Transverse colon (tissue), 4 donors: ENCODE measurements around the gene SDR9C7. TPM values are rescaled to one million over a fixed set of nuclear protein-coding genes. Genes with fewer than 3 reads are reported as not detected.
"Not testable (repeated sequence)": the region's sequence is repeated elsewhere in the genome, so short reads cannot be mapped to it uniquely, and the experiment has no call there.

Experiments
- DNase-seq: peaks from one replicate; pipeline ENCODE4 v3.0.0-alpha.2; 2019
- H3K27ac ChIP-seq, 4 donors: fragments of 200-600 bp; sonication (generic); 2 replicates each; pipeline ENCODE4 v1.5.1; 2016 to 2018; ENCODE audit warnings: inconsistent platforms in 4 of 4
- H3K27me3 ChIP-seq: fragments of 200-600 bp; sonication (generic); 2 replicates; pipeline ENCODE4 v1.5.1; 2017; ENCODE audit warnings: inconsistent platforms
- H3K36me3 ChIP-seq, 4 donors: fragments of 200-600 bp; sonication (generic); 2 replicates each; pipeline ENCODE4 v1.5.1; 2017 to 2019; ENCODE audit warnings: inconsistent platforms in 4 of 4
- H3K4me1 ChIP-seq, 4 donors: fragments of 200-600 bp; sonication (generic); 2 replicates each; pipeline ENCODE4 v1.5.1; 2017 to 2020; ENCODE audit warnings: inconsistent platforms in 4 of 4
- H3K4me3 ChIP-seq, 4 donors: fragments of 200-600 bp; sonication (generic); 1 replicate in 1 of 4; 2 replicates in 3 of 4; pipeline versions ENCODE4 v1.5.1 to v1.6.1; 2017 to 2019; ENCODE audit warnings: inconsistent platforms in 4 of 4
- H3K9me3 ChIP-seq, 2 donors: fragments of 200-600 bp; sonication (generic); 2 replicates each; pipeline ENCODE4 v1.5.1; 2017 to 2019; ENCODE audit warnings: inconsistent platforms in 2 of 2
- EP300 ChIP-seq: sonication (generic); formaldehyde crosslinking; IDR thresholded peaks from one replicate; pipeline ENCODE4 v1.6.1; 2017; ENCODE audit warnings: antibody characterized with exemption, low read depth
- POLR2A ChIP-seq: fragments of 450-650 bp; IDR thresholded peaks from one replicate; pipeline ENCODE4 v1.6.1; 2016; ENCODE audit warnings: antibody characterized with exemption, mild to moderate bottlenecking, moderate library complexity
- POLR2AphosphoS5 ChIP-seq, 3 donors: sonication (generic); formaldehyde crosslinking; IDR thresholded peaks; one replicate each; pipeline ENCODE4 v1.6.1; 2016; ENCODE audit warnings: antibody characterized with exemption in 3 of 3
- WGBS, 2 donors: methylation state at CpG; one replicate each; pipeline ENCODE4 v1.1.5; 2018; ENCODE audit warnings: low coverage in 1 of 2; 5-methylcytosine and 5-hydroxymethylcytosine counted together
- in situ Hi-C, 4 donors: fragments of 200-750 bp; cut with MboI; loops; one replicate each; pipeline versions ENCODE4 v1.15.0 to v1.15.1; 2017; ENCODE audit warnings: low sequenced_read_pairs in 3 of 4, low pct_ligation_motif_present in 1 of 4, low pct_unique_long_range_greater_than_20kb in 1 of 4
- intact Hi-C: fragments of 100-400 bp; cut with DNase I; formaldehyde crosslinking; loops from one replicate; pipeline ENCODE4 v1.15.1; 2023; ENCODE audit warnings: low total_unique reads
- total RNA-seq, 4 donors: library from RNA; depleted of rRNA; stranded (reverse); fragments of >200 nt; gene quantifications; one replicate each; pipeline ENCODE4 v1.1.0, GENCODE V29; 2016
- TF ChIP-seq, protein P1 (sequence below), 5 experiments: fragments of 200-600 bp in 3 of 5; fragments of 450-650 bp in 2 of 5; sonication (generic) in 3 of 5; IDR thresholded peaks; 1 replicate in 2 of 5; 2 replicates in 3 of 5; pipeline ENCODE4 v1.5.1; 2016 to 2017; ENCODE audit warnings: antibody characterized with exemption in 5 of 5, inconsistent platforms in 3 of 5, mild to moderate bottlenecking in 2 of 5, moderate library complexity in 1 of 5

SDR9C7 gene
- total RNA-seq, 4 donors from 2014 or later: not detected

DNA sequence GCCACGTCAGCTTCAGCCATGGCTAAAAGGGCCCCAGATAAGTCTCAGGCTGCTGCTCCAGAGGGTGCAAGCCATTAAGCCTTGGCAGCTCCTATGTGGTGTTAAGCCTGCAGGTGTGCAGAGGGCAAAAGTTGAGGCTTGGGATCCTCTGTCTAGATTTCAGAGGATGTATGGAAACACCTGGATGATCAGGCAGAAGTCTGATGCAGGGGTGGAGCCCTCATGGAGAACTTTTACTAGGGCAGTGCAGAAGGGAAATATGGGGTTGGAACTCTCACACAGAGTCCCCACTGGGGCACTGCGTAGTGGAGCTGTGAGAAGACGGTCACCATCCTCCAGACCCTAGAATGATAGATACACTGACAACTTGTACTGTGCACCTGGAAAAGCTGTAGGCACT is 47.9 kb downstream of the SDR9C7 start:
- Histone ChIP-seq H3K27ac (no peak overlapping the region), H3K4me3 (no peak overlapping the region), H3K9me3 (peaks cover 4 to 6% of the 10 kb centered on the region in 2 donors), H3K27me3 (peaks cover 8% of the 10 kb centered on the region), H3K36me3 (no peaks in the 10 kb centered on the region), H3K4me1 (no peaks in the 10 kb centered on the region)
- in situ Hi-C loops (no loop called here), intact Hi-C loops (no loop called here)
- TF ChIP-seq POLR2A (no peak), POLR2AphosphoS5 (IDR thresholded peaks at IDR 0.05) (no peak)
- TF ChIP-seq, protein P1, sequence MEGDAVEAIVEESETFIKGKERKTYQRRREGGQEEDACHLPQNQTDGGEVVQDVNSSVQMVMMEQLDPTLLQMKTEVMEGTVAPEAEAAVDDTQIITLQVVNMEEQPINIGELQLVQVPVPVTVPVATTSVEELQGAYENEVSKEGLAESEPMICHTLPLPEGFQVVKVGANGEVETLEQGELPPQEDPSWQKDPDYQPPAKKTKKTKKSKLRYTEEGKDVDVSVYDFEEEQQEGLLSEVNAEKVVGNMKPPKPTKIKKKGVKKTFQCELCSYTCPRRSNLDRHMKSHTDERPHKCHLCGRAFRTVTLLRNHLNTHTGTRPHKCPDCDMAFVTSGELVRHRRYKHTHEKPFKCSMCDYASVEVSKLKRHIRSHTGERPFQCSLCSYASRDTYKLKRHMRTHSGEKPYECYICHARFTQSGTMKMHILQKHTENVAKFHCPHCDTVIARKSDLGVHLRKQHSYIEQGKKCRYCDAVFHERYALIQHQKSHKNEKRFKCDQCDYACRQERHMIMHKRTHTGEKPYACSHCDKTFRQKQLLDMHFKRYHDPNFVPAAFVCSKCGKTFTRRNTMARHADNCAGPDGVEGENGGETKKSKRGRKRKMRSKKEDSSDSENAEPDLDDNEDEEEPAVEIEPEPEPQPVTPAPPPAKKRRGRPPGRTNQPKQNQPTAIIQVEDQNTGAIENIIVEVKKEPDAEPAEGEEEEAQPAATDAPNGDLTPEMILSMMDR (IDR thresholded peaks at IDR 0.05): no peak
- no peak for DNase-seq
- WGBS, 2 donors: 37 to 50% methylated on average over 2 to 3 of the region's 3 CpGs

DNA sequence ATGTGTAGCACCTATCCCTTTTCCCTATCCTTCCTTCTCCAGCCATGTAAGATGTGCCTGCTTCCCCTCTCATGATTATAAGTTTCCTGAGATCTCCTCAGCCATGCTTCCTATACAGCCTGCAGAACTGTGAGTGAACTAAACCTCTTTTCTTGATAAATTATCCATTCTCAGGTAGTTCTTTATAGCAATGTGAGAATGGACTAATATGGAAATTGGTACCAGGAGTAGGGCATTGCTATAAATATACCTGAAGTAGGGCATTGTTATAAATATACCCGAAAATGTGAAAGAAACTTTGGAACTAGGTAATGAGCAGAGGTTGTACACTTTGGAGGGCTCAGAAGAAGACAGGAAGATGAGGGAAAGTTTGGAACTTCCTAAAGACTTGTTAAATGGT is 48.9 kb downstream of the SDR9C7 start:
- 77 to 100% methylated on average over 1 of the region's 1 CpG for WGBS, 2 donors
- Histone ChIP-seq H3K9me3 (peaks cover 4 to 6% of the 10 kb centered on the region in 2 donors), H3K4me3 (no peak overlapping the region), H3K27ac (no peak overlapping the region), H3K36me3 (no peaks in the 10 kb centered on the region), H3K4me1 (no peaks in the 10 kb centered on the region), H3K27me3 (peaks cover 5% of the 10 kb centered on the region)
- intact Hi-C loops (no loop called here), in situ Hi-C loops (no loop called here)
- TF ChIP-seq, protein P1 (IDR thresholded peaks at IDR 0.05): no peak
- no peak for TF ChIP-seq POLR2A
- no peak for TF ChIP-seq EP300
- TF ChIP-seq POLR2AphosphoS5 (IDR thresholded peaks at IDR 0.05): no peak
- no peak for DNase-seq

DNA sequence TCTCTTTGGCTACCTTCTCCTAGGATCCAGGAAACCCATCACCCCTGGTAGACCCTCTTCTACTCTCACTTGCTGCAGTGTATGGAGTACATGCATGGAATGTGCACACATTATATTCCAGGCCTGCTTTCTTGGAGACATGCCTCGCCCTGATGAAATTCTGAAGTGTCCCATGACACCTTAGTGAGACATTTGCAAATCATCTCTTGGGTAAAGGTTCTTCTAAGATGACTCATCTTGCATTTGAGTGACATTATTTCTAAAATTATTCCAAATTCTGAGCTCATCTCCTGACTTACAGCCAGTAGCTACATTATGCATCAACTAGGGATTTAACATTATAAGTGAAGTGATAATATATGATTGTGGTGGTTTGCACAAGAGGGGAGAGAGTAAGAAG is 49.8 kb downstream of the SDR9C7 start:
- intact Hi-C loops: no loop called here
- in situ Hi-C loops: no loop called here
- Histone ChIP-seq H3K4me3 (no peak overlapping the region), H3K36me3 (no peaks in the 10 kb centered on the region), H3K9me3 (peaks cover 4 to 6% of the 10 kb centered on the region in 2 donors), H3K27ac (no peak overlapping the region), H3K4me1 (no peaks in the 10 kb centered on the region), H3K27me3 (peaks cover 5% of the 10 kb centered on the region)
- DNase-seq: no peak
- no peak for TF ChIP-seq EP300
- WGBS, 2 donors: 33% methylated on average over 1 of the region's 1 CpG; no CpG with 5 or more reads in 1 of the 2 donors

DNA sequence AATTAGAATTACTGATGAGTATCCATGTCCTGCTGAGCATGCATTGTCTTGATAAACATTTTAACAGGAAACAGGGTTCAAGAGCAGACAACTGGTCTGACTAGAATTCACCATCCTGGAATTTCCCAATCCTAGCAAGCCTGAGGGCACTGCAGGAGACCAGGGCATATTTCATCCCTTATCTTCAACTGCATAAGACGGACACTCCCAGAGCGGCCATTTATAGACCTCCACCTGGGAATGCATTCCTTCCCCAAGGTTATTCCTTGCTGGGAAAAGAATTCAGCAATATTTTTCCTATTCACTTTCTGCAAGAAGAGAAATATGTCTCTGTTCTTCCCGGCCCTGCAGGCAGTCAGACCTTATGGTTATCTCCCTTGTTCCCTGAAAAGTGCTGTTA is 51.8 kb downstream of the SDR9C7 start:
- H3K4me3 ChIP-seq, in situ Hi-C loops, H3K27me3 ChIP-seq, DNase-seq, H3K36me3 ChIP-seq, H3K9me3 ChIP-seq, H3K4me1 ChIP-seq, intact Hi-C loops, H3K27ac ChIP-seq: not testable (repeated sequence)
- WGBS, 2 donors: 80 to 92% methylated on average over 2 to 3 of the region's 3 CpGs

DNA sequence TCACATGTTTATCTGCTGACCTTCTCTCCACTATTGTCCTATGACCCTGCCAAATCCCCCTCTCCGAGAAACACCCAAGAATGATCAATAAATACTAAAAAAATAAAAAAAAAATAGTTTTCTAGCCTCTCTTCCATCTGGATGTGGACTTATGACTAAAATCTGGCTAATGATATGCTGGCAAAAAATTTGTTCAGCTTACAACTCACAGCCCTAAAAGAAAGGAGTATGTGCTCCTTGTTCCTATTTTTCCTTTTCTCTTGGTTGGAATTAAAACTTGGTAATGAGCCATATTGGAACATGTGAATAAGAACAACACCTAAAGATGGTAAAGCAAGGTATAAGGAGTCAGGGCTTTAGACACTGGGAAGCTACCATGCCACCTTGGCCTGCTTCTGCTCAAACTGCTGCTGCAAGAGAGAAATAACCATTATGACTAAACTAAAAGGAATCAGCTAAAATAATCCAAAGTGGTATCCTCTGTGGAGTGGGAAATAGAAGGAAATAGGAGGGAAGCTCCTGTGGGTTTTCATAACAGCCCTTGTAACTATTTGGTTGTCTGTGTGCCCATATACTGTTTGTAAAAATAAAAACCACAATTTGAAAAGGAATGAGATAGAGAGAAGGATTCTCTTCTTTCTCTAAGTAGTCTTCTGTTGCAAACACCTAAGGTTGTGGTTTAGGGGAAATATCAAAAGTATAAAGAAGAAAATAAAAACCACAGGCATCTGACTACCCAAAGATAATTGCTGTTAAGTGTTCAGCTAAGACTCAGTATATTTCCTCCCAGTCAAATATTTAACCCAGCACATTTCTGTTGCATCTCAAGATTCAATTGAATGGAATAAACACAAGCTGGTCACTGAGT is 53.8 kb downstream of the SDR9C7 start:
- H3K27me3 ChIP-seq: peaks cover 22% of the 10 kb centered on the region
- DNase-seq: no peak
- no peaks in the 10 kb centered on the region for H3K36me3 ChIP-seq
- no peaks in the 10 kb centered on the region for H3K4me1 ChIP-seq
- in situ Hi-C loops: no loop called here
- WGBS, 2 donors: 45% methylated on average over 1 of the region's 1 CpG; no CpG with 5 or more reads in 1 of the 2 donors
- intact Hi-C loops: no loop called here
- TF ChIP-seq POLR2A: no peak
- TF ChIP-seq EP300: no peak
- TF ChIP-seq, protein P1 (IDR thresholded peaks at IDR 0.05): no peak
- TF ChIP-seq POLR2AphosphoS5 (IDR thresholded peaks at IDR 0.05): no peak
- peaks cover 4 to 6% of the 10 kb centered on the region in 2 donors for H3K9me3 ChIP-seq
- no peak overlapping the region for H3K4me3 ChIP-seq
- H3K27ac ChIP-seq: no peak overlapping the region

DNA sequence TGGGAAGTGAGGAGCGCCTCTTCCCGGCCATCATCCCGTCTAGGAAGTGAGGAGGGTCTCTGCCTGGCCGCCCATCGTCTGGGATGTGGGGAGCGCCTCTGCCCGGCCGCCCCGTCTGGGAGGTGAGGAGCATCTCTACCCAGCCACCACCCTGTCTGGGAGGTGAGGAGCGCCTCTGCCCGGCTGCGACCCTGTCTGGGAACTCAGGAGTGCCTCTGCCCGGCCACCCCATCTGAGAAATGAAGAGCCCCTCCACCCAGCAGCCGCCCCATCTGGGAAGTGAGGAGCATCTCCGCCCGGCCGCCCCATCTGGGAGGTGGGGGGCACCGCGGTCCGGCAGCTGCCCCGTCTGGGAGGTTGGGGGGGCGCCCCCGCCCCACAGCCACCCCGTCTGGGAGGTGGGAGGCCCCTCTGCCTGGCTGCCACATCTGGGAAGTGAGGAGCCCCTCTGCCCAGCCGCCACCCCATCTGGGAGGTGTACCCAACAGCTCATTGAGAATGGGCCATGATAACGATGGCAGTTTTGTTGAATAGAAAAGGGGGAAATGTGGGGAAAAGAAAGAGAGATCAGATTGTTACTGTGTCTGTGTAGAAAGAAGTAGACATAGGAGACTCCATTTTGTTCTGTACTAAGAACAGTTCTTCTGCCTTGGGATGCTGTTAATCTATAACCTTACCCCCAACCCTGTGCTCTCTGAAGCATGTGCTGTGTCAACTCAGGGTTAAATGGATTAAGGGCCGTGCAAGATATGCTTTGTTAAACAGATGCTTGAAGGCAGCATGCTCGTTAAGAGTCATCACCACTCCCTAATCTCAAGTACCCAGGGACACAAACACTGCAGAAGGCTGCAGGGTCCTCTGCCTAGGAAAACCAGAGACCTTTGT is 54.7 kb downstream of the SDR9C7 start:
- H3K4me3 ChIP-seq, intact Hi-C loops, in situ Hi-C loops, H3K36me3 ChIP-seq, DNase-seq, H3K4me1 ChIP-seq, H3K27ac ChIP-seq, H3K9me3 ChIP-seq: not testable (repeated sequence)
- 67 to 86% methylated on average over 2 to 28 of the region's 28 CpGs for WGBS, 2 donors
- H3K27me3 ChIP-seq: peaks cover 25% of the 10 kb centered on the region
